ENCODE measurements around the gene CDIP1. TPM values are rescaled to one million over a fixed set of nuclear protein-coding genes. Genes with fewer than 3 reads are reported as not detected.
"Not testable (repeated sequence)": the region's sequence is repeated elsewhere in the genome, so short reads cannot be mapped to it uniquely, and the experiment has no call there.

The CDIP1 gene
- total RNA-seq: 7.8 TPM

DNA sequence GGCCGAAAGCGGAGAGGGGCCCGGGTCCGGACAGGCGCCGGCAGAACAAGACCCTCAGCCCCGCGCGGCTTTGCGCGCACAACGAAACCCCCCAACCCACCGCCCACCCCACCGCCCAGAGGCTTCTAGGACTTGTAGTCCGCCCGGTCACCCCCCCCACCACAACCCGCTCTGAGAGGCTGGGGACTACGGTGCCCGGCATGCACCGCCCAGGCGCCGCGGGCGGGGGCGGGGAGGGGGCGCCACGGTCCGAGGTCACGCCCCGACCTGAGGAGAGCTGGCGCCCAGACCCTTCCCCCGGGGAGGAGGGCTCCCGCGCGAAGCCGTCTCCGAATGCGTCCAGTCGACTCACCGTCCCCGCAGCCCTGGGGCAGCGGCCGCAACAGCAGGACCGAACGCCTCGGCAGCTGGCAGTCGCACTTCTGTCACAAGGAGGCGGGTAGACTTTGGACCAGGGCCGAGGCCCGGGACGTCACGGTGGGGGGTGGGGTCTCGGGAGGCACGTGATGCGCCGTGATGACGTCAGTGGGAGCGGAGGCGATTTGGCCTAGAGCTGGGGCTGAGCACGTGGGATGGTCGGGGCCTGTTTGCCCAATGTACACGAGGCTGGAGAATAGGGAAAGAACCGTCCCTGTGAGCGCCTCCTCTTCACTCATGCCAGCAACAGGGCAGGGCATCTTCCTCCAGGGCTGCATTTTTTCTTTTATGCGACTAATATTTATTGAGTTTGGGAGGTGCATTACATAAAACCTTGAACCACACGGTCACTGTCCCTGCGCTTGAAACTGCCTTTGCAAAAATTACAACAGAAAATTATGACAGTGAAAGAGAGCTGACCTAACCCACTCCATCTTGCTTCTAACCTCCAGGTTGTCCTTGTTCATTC is at the start of gene CDIP1:
Gene CDIP1 (minus strand): TSS at position 424 of the 886 bp plus-strand sequence. CDS start 24,643 bp downstream, outside the sequence.
- Histone ChIP-seq H3K4me1 (ENCODE audit: control insufficient read depth in 3 of 3, insufficient read depth in 3 of 3, low read length in 3 of 3) (peaks cover 25 to 39% (median 28%) of the 10 kb centered on the region in 3 donors), H3K9ac (ENCODE audit: low read depth in 1 of 3, low read length in 3 of 3) (peak within 1 kb of the TSS; percentile 81 to 89 (median 86)), H3K36me3 (ENCODE audit: control insufficient read depth in 3 of 3, insufficient read depth in 3 of 3, low read length in 3 of 3) (peaks cover 0 to 2% (median 0%) of the 10 kb centered on the region in 3 donors), H3K4me3 (ENCODE audit: low read length in 3 of 3) (peak within 1 kb of the TSS; percentile 75 to 89 (median 85)), H3K27ac (ENCODE audit: low read depth, low read length) (peak within 1 kb of the TSS; percentile 91), H3K27me3 (ENCODE audit: control insufficient read depth in 3 of 3, insufficient read depth in 3 of 3, low read length in 3 of 3) (no peaks in the 10 kb centered on the region), H3K9me3 (ENCODE audit: control insufficient read depth in 3 of 3, low read length in 3 of 3) (peaks cover 0 to 7% (median 0%) of the 10 kb centered on the region in 3 donors)

DNA sequence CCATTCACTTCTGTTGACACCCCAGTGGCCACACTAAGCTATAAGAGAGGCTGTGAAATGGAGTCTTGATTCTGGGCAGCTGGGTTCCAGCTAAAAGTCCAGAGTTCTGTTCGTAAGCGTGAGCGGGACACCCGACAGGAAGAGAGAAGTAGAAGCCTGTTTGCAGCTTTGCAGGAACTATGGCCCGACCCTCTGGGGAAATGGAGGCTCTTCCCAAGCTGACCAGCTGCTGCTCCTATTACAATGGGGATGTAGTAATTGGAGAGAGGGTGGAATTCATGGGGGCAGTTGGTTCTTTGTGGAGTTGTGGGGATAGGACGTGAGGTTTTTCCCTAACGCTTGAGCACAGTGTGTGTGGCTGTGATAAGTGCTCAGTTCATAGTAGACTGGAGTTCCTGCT is 47.7 kb upstream of the CDIP1 start:
- H3K36me3 ChIP-seq (ENCODE audit: control insufficient read depth in 3 of 3, insufficient read depth in 3 of 3, low read length in 3 of 3): no peaks in the 10 kb centered on the region
- H3K4me1 ChIP-seq (ENCODE audit: control insufficient read depth in 3 of 3, insufficient read depth in 3 of 3, low read length in 3 of 3): no peaks in the 10 kb centered on the region
- H3K27me3 ChIP-seq (ENCODE audit: control insufficient read depth in 3 of 3, insufficient read depth in 3 of 3, low read length in 3 of 3): peaks cover 0 to 4% (median 2%) of the 10 kb centered on the region in 3 donors

DNA sequence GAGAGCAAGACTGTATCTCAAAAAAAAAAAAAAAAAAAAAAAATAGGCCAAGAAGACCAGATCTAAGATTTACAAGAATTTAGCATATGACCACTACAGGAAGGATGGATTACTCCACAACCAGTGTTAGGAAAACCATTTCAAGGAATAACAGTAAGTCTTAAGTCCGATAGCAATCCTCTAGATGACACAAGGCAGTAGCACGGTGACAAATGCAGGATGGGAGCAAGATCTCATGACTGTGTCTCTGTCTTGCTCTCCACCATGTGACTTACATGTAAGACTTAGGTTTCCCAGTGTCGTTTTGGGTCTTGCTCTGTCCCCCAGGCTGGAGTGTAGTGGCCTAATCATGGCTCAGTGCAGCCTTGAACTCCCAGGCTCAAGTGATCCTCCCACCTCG is 45.3 kb upstream of the CDIP1 start:
- no peak overlapping the region for H3K4me3 ChIP-seq (ENCODE audit: low read length in 3 of 3)
- H3K4me1 ChIP-seq (ENCODE audit: control insufficient read depth in 3 of 3, insufficient read depth in 3 of 3, low read length in 3 of 3): no peaks in the 10 kb centered on the region
- H3K27me3 ChIP-seq (ENCODE audit: control insufficient read depth in 3 of 3, insufficient read depth in 3 of 3, low read length in 3 of 3): peaks cover 0 to 4% (median 2%) of the 10 kb centered on the region in 3 donors
- H3K9me3 ChIP-seq (ENCODE audit: control insufficient read depth in 3 of 3, low read length in 3 of 3): peaks cover 2 to 6% (median 3%) of the 10 kb centered on the region in 3 donors
- no peak overlapping the region for H3K9ac ChIP-seq (ENCODE audit: low read depth in 1 of 3, low read length in 3 of 3)
- no peaks in the 10 kb centered on the region for H3K36me3 ChIP-seq (ENCODE audit: control insufficient read depth in 3 of 3, insufficient read depth in 3 of 3, low read length in 3 of 3)
- H3K27ac ChIP-seq (ENCODE audit: low read depth, low read length): no peak overlapping the region

More for the DNA sequence above, 47.7 kb upstream of the CDIP1 start:
- Histone ChIP-seq H3K9me3 (ENCODE audit: control insufficient read depth in 3 of 3, low read length in 3 of 3) (peaks cover 2 to 6% (median 3%) of the 10 kb centered on the region in 3 donors), H3K4me3 (ENCODE audit: low read length in 3 of 3) (no peak overlapping the region), H3K27ac (ENCODE audit: low read depth, low read length) (no peak overlapping the region), H3K9ac (ENCODE audit: low read depth in 1 of 3, low read length in 3 of 3) (no peak overlapping the region)

DNA sequence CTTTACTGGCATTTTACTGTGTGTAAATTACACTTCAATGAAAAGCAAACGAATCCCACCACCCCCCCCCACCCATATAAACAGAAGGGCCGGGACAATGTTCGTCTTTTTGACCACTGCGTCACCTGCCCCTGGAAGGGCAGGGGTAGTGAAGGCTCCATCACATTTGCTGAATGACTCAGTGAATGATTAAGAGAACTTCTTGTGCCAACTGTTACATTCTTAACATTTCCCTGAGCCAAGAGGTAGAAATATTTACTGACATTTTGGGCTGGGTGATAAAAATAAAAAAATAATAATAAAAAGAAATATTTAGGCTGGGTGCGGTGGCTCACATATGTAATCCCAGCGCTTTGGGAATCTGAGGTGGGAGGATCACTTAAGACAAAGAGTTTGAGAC is 41.7 kb upstream of the CDIP1 start:
- Histone ChIP-seq H3K36me3 (ENCODE audit: control insufficient read depth in 3 of 3, insufficient read depth in 3 of 3, low read length in 3 of 3) (no peaks in the 10 kb centered on the region), H3K4me1 (ENCODE audit: control insufficient read depth in 3 of 3, insufficient read depth in 3 of 3, low read length in 3 of 3) (no peaks in the 10 kb centered on the region), H3K4me3 (ENCODE audit: low read length in 3 of 3) (no peak overlapping the region), H3K9ac (ENCODE audit: low read depth in 1 of 3, low read length in 3 of 3) (no peak overlapping the region), H3K27me3 (ENCODE audit: control insufficient read depth in 3 of 3, insufficient read depth in 3 of 3, low read length in 3 of 3) (no peaks in the 10 kb centered on the region), H3K27ac (ENCODE audit: low read depth, low read length) (no peak overlapping the region), H3K9me3 (ENCODE audit: control insufficient read depth in 3 of 3, low read length in 3 of 3) (no peaks in the 10 kb centered on the region)

DNA sequence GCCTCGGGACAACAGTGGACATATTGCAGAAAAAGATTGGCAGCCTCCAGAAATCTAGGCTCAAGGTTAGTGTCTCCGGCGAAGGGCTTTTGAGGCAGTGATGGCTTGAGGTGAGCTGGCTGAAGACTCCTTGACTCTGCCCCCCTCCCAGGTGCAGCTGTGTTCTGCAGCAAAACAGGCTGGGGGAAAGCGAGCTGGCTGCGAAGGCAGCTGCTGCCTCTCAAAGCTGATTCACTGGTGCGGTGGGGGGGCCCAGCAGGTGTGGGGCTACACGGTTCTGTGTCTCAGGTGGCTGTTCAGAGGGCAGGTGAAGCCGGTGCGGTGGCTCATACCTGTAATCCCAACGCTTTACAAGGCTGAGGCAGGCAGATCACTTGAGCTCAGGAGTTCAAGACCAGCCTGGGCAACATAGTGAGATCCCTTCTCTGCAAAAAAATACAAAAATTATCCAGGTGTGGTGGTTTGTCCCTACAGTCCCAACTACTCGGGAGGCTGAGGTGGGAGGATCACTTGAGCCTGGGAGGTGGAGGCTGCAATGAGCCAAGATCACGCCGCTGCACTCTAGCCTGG is 40.5 kb upstream of the CDIP1 start:
- H3K27ac ChIP-seq (ENCODE audit: low read depth, low read length): no peak overlapping the region
- no peak overlapping the region for H3K4me3 ChIP-seq (ENCODE audit: low read length in 3 of 3)
- no peaks in the 10 kb centered on the region for H3K36me3 ChIP-seq (ENCODE audit: control insufficient read depth in 3 of 3, insufficient read depth in 3 of 3, low read length in 3 of 3)
- no peak overlapping the region for H3K9ac ChIP-seq (ENCODE audit: low read depth in 1 of 3, low read length in 3 of 3)
- H3K9me3 ChIP-seq (ENCODE audit: control insufficient read depth in 3 of 3, low read length in 3 of 3): no peaks in the 10 kb centered on the region
- no peaks in the 10 kb centered on the region for H3K27me3 ChIP-seq (ENCODE audit: control insufficient read depth in 3 of 3, insufficient read depth in 3 of 3, low read length in 3 of 3)
- no peaks in the 10 kb centered on the region for H3K4me1 ChIP-seq (ENCODE audit: control insufficient read depth in 3 of 3, insufficient read depth in 3 of 3, low read length in 3 of 3)

DNA sequence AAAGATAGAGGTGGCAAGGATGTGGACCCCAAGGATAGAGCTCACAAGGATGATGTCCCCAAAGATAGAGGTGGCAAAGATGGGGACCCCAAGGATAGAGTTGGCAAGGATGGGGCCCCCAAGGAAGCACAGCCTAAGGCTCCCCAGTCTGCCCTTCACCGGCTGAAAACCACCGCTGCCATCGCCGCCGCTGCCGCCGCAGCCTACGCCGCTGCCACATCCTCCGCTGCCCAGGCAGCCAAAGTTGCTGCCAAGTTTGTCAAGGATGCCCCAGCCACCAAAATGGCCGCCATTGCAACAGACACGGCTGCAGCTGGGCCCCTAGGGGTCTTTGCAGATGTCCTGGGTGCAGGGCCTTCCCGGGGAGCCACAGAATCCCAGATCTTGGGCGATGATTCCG is 37.4 kb upstream of the CDIP1 start:
- no peaks in the 10 kb centered on the region for H3K36me3 ChIP-seq (ENCODE audit: control insufficient read depth in 3 of 3, insufficient read depth in 3 of 3, low read length in 3 of 3)
- no peaks in the 10 kb centered on the region for H3K9me3 ChIP-seq (ENCODE audit: control insufficient read depth in 3 of 3, low read length in 3 of 3)
- H3K27ac ChIP-seq (ENCODE audit: low read depth, low read length): no peak overlapping the region
- H3K4me1 ChIP-seq (ENCODE audit: control insufficient read depth in 3 of 3, insufficient read depth in 3 of 3, low read length in 3 of 3): no peaks in the 10 kb centered on the region
- no peaks in the 10 kb centered on the region for H3K27me3 ChIP-seq (ENCODE audit: control insufficient read depth in 3 of 3, insufficient read depth in 3 of 3, low read length in 3 of 3)
- H3K4me3 ChIP-seq (ENCODE audit: low read length in 3 of 3): no peak overlapping the region
- H3K9ac ChIP-seq (ENCODE audit: low read depth in 1 of 3, low read length in 3 of 3): no peak overlapping the region

DNA sequence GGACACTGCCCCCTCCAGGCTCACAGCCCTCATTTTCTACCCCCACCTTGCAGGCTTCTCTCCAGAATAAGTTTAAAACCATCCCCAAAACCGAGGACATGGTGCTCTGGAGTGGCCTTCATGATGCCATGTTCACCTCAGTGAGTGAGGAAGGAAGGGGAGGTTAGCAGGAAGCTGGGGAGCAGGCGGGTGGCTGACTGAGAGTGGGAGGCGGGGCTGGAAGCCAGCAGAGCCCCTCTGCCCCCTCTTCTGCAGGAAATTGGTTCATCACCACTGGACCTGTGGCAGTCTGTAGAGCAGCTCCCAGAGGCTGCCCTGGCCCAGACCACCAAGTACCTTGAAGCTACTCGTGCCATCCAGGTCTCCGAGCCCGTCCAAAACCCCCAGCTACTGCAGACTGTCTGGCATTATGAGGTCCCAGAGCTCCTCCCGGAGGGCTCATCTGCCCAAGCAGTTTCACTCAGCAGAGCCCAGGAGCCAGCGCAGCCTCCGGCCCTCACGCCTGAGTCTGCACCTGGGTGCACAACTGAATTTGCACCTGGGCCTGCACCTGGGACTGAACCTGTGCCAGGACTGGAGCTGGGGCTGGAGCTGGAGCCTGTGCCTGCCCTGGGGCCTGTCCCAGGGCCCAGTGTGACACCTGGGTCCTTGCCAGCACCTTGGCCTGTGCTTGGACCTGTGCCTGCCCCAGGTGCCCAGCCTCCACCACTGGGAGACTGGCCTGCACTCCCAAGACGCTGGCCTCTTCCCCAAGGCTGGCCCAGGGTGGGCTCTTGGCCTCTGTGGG is 36.5 kb upstream of the CDIP1 start:
- Histone ChIP-seq H3K27me3 (ENCODE audit: control insufficient read depth in 3 of 3, insufficient read depth in 3 of 3, low read length in 3 of 3) (no peaks in the 10 kb centered on the region), H3K36me3 (ENCODE audit: control insufficient read depth in 3 of 3, insufficient read depth in 3 of 3, low read length in 3 of 3) (no peaks in the 10 kb centered on the region), H3K27ac (ENCODE audit: low read depth, low read length) (no peak overlapping the region)

DNA sequence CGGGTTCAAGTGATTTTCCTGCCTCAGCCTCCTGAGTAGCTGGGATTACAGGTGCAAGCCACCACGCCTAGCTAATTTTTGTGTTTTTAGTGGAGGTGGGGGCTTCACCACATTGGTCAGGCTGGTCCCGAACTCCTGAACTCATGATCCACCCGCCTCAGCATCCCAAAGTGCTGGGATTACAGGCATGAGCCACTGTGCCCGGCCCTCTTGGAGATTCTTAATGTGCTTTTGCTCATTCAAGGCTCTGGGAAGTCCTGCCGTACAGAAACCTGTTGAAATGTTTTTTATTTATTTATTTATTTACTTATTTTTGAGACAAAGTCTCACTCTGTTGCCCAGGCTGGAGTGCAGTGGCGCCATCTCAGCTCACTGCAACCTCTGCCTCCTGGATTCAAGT is 35.4 kb upstream of the CDIP1 start:
- H3K4me3 ChIP-seq (ENCODE audit: low read length in 3 of 3); H3K27ac ChIP-seq (ENCODE audit: low read depth, low read length); H3K36me3 ChIP-seq (ENCODE audit: control insufficient read depth in 3 of 3, insufficient read depth in 3 of 3, low read length in 3 of 3); H3K9me3 ChIP-seq (ENCODE audit: control insufficient read depth in 3 of 3, low read length in 3 of 3); H3K27me3 ChIP-seq (ENCODE audit: control insufficient read depth in 3 of 3, insufficient read depth in 3 of 3, low read length in 3 of 3); H3K9ac ChIP-seq (ENCODE audit: low read depth in 1 of 3, low read length in 3 of 3); H3K4me1 ChIP-seq (ENCODE audit: control insufficient read depth in 3 of 3, insufficient read depth in 3 of 3, low read length in 3 of 3): not testable (repeated sequence)

More for the DNA sequence above, 36.5 kb upstream of the CDIP1 start:
- Histone ChIP-seq H3K4me1 (ENCODE audit: control insufficient read depth in 3 of 3, insufficient read depth in 3 of 3, low read length in 3 of 3) (no peaks in the 10 kb centered on the region), H3K4me3 (ENCODE audit: low read length in 3 of 3) (no peak overlapping the region), H3K9me3 (ENCODE audit: control insufficient read depth in 3 of 3, low read length in 3 of 3) (no peaks in the 10 kb centered on the region), H3K9ac (ENCODE audit: low read depth in 1 of 3, low read length in 3 of 3) (no peak overlapping the region)

DNA sequence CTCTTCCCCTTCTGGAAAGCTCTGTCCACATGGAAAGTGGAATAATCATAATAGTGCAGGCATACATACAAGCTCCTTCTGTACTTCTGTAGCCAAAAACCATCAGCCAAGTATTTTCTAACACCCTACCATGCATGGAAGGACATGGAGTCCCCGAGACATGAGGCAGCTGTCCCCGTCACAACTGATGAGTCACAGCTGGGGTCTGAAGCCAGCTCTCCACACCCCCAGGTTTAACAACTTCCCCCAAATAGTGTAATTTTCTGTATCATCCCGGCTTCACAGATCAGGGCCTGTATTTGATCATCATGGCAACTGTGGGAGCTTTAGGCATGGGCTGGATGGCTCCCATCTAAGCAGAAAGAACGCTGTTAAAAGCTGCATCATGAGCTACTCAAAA is 34.1 kb upstream of the CDIP1 start:
- H3K36me3 ChIP-seq (ENCODE audit: control insufficient read depth in 3 of 3, insufficient read depth in 3 of 3, low read length in 3 of 3): no peaks in the 10 kb centered on the region
- H3K4me1 ChIP-seq (ENCODE audit: control insufficient read depth in 3 of 3, insufficient read depth in 3 of 3, low read length in 3 of 3): no peaks in the 10 kb centered on the region
- no peaks in the 10 kb centered on the region for H3K9me3 ChIP-seq (ENCODE audit: control insufficient read depth in 3 of 3, low read length in 3 of 3)
- no peaks in the 10 kb centered on the region for H3K27me3 ChIP-seq (ENCODE audit: control insufficient read depth in 3 of 3, insufficient read depth in 3 of 3, low read length in 3 of 3)
- H3K4me3 ChIP-seq (ENCODE audit: low read length in 3 of 3): no peak overlapping the region
- H3K9ac ChIP-seq (ENCODE audit: low read depth in 1 of 3, low read length in 3 of 3): no peak overlapping the region
- no peak overlapping the region for H3K27ac ChIP-seq (ENCODE audit: low read depth, low read length)

Measured in skeletal muscle tissue (tissue), 4 donors.